BJ (cell line): ENCODE data around the gene IFT80. TPM values are rescaled to one million over a fixed set of nuclear protein-coding genes. Genes with fewer than 3 reads are reported as not detected.

Source experiments
- CTCF ChIA-PET: fragments of 350-600 bp; formaldehyde crosslinking; extraction: SDS; loops from one replicate; lab custom pipeline; 2021; ENCODE audit warnings: antibody characterized with exemption, inconsistent platforms; lab: Yijun Ruan, JAX
- POLR2A ChIA-PET: fragments of 300-600 bp; sonication (Branson Sonifier 250); formaldehyde crosslinking; extraction: SDS; loops from one replicate; lab custom pipeline; 2021; ENCODE audit warnings: antibody characterized with exemption; lab: Charles Lee
- DNase-seq: peaks from one replicate; pipeline ENCODE4 v3.0.0-alpha.2; 2011; ENCODE audit warnings: low read depth
- H3K27me3 ChIP-seq: 2 replicates; pipeline ENCODE4 v1.6.0; 2011; ENCODE audit warnings: low read length; ENCODE audit not compliant: control insufficient read depth, insufficient read depth
- H3K36me3 ChIP-seq: 2 replicates; pipeline ENCODE4 v1.5.1; 2011; ENCODE audit warnings: low read length; ENCODE audit not compliant: control insufficient read depth, insufficient read depth
- H3K4me3 ChIP-seq: 2 replicates; pipeline ENCODE4 v1.5.1; 2011; ENCODE audit warnings: low read depth, mild to moderate bottlenecking, control low read depth, low read length
- polyA plus RNA-seq: library from polyadenylated mRNA; depleted of rRNA; stranded (reverse); fragments of >200 nt; gene quantifications from 2 replicates; pipeline ENCODE4 v1.2.3, GENCODE V29; 2011
- TF ChIP-seq, protein P1 (sequence below): IDR thresholded peaks from 2 replicates; pipeline ENCODE4 v1.5.1; 2011; ENCODE audit warnings: low read depth, mild to moderate bottlenecking, control low read depth, inconsistent platforms, low read length, moderate library complexity; ENCODE audit not compliant: insufficient read depth

IFT80 gene
- polyA plus RNA-seq, 1 experiment = 10.4 TPM

DNA sequence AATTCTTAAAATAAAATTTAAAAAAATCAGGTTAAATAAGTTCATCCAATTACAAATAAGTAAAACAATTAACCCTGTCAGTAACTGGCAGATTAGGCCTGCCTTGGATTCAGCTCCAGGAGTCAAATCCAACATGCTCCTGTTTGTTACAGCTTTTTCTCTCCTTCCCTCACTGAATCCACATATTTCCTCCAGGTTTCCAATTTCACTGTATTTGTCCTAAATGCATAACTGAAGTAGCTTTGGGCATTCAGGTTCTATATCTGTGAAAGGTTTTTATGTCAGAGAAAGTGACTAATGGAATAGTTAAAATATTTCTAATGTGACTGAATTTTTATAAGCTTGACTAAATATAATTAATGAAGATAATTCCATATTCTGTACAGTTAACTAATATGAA lies 79.7 kb downstream of the IFT80 start:
- POLR2A ChIA-PET = no interaction called here
- H3K27me3 ChIP-seq = no peaks in the 10 kb centered on the region

DNA sequence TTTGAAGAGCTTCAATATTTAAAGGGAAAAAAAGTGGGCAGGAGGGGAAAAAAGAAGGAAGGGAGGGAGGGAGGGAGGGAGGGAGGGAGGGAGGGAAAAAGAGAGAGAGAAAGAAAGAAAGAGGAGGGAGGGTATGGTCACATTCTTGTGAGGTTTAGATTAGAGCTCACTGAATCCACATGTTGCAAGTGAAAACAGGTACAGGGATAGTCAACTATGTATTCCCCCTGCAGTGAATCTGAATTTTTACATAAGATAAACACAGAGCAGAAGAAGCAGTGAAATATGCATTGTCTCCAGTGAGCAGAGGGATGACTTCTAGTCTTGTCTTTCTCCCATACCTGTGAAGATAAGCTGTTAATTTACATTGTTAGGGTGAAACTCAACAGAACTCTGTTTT lies 84.0 kb downstream of the IFT80 start:
- Histone ChIP-seq H3K36me3 (peaks cover 1% of the 10 kb centered on the region), H3K27me3 (no peaks in the 10 kb centered on the region), H3K4me3 (no peak overlapping the region)
- CTCF ChIA-PET = no interaction called here
- no peak for DNase-seq
- TF ChIP-seq, protein P1, sequence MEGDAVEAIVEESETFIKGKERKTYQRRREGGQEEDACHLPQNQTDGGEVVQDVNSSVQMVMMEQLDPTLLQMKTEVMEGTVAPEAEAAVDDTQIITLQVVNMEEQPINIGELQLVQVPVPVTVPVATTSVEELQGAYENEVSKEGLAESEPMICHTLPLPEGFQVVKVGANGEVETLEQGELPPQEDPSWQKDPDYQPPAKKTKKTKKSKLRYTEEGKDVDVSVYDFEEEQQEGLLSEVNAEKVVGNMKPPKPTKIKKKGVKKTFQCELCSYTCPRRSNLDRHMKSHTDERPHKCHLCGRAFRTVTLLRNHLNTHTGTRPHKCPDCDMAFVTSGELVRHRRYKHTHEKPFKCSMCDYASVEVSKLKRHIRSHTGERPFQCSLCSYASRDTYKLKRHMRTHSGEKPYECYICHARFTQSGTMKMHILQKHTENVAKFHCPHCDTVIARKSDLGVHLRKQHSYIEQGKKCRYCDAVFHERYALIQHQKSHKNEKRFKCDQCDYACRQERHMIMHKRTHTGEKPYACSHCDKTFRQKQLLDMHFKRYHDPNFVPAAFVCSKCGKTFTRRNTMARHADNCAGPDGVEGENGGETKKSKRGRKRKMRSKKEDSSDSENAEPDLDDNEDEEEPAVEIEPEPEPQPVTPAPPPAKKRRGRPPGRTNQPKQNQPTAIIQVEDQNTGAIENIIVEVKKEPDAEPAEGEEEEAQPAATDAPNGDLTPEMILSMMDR = no peak
- POLR2A ChIA-PET = no interaction called here

More for the DNA sequence above, 79.7 kb downstream of the IFT80 start:
- no peak for DNase-seq
- CTCF ChIA-PET = interaction anchor here (1.7 kb wide), 1 partner anchor 287 kb away, joined by 4 read pairs; no protein-coding TSS in a partner anchor
- H3K4me3 ChIP-seq = no peak overlapping the region
- TF ChIP-seq, protein P1 = no peak
- no peaks in the 10 kb centered on the region; the same call in 1 of the 2 replicates for H3K36me3 ChIP-seq

DNA sequence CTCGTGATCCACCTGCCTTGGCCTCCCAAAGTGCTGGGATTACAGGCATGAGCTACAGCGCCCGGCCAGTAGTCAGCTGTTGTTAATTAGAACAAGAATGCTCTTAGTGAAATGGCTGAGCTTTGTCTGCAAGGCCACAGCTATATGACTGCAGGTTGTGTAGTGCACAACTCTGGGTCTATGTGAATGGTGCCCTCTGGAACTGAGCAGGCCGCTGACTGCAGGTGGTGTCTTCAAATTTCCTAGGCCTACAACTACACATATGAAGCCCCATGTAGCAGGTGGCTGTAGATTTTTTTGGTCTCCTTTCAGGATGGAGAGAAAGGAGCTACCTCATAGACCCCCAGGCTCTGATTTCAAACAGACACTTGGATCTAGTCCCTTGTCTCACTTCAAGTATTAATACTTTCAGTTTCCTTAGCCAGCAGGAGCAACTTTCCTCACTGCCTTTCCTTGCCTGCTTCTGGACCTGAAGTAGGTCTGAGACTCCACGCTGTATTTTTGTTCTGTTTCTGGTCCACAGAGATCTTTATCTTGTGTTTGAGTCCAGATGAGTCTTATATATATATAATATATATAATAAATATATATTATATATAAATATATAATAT lies 86.9 kb downstream of the IFT80 start:
- Histone ChIP-seq H3K4me3 (no peak overlapping the region), H3K36me3 (peaks cover 3% of the 10 kb centered on the region; the same call in 1 of the 2 replicates), H3K27me3 (no peaks in the 10 kb centered on the region)
- TF ChIP-seq, protein P1 = no peak
- ChIA-PET CTCF (no interaction called here), POLR2A (no interaction called here)
- no peak for DNase-seq

DNA sequence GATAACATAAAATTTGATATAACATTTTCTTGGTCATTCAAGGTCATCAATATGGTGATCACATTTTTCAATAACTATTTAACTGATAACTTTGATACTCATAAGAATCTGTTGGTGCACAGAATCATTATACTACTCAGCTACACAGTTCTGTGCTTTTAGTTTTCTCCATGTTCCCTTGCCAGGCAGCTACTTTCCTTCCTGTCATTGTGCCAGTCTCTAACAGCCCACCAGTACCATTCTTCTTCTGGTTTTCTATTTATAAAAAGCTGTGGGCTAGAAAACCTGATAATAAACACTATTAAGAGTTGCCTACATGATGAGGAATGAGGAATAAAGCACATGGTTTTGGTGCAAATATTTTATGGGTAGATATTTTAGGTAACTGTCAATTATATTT lies 96.2 kb downstream of the IFT80 start:
- Histone ChIP-seq H3K27me3 (no peaks in the 10 kb centered on the region), H3K4me3 (no peak overlapping the region), H3K36me3 (peaks cover 3% of the 10 kb centered on the region; the same call in 1 of the 2 replicates)
- TF ChIP-seq, protein P1 = no peak
- ChIA-PET POLR2A (no interaction called here), CTCF (no interaction called here)
- no peak for DNase-seq

DNA sequence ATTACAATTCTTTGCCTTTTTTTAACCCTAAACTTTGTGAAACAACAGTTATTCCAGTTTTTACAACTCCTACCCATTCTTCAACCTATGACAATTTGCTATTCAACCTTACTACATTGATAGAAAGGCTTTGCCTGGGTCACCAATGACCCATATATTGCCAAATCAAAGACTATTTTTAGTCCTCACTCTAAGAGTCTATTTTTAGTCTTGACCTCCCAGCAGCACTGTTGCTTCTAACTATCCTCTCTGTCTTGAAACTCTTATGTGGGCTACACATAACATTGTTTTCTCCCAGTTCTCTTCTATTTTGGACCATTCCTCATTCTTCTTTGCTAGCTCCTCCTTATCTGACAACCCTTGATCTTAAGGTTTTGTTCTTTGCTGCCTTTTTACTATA lies 102.4 kb downstream of the IFT80 start:
- no peak for DNase-seq
- Histone ChIP-seq H3K4me3 (no peak overlapping the region), H3K27me3 (no peaks in the 10 kb centered on the region), H3K36me3 (peaks cover 1% of the 10 kb centered on the region; the same call in 1 of the 2 replicates)
- TF ChIP-seq, protein P1 = no peak
- ChIA-PET CTCF (no interaction called here), POLR2A (no interaction called here)
